Bronchial epithelial cell (primary cell): ENCODE data around the gene ALDH1L2. TPM values are rescaled to one million over a fixed set of nuclear protein-coding genes. Genes with fewer than 3 reads are reported as not detected.

ENCODE experiments used
- DNase-seq: peaks from one replicate; pipeline ENCODE4 v3.0.0-alpha.2; 2010; ENCODE audit warnings: low read depth
- FAIRE-seq: peaks from 2 replicates; lab custom pipeline; 2011; peaks lifted over from hg19 to GRCh38; lab: Jason Lieb, UNC
- H3K27me3 ChIP-seq: 2 replicates; pipeline ENCODE4 v1.5.1; 2011; ENCODE audit warnings: low read length; ENCODE audit not compliant: control insufficient read depth, insufficient read depth
- H3K36me3 ChIP-seq: 2 replicates; pipeline ENCODE4 v1.5.1; 2011; ENCODE audit warnings: low read length; ENCODE audit not compliant: control insufficient read depth, insufficient read depth
- H3K4me3 ChIP-seq: 2 replicates; pipeline ENCODE4 v1.5.1; 2011; ENCODE audit warnings: mild to moderate bottlenecking, low read depth, low read length, control low read depth
- total RNA-seq: library from RNA; depleted of rRNA; stranded (reverse); fragments of >200 nt; gene quantifications from 2 replicates; pipeline ENCODE4 v1.2.1, GENCODE V29; 2014
- TF ChIP-seq, protein P1 (sequence below): IDR thresholded peaks from 2 replicates; pipeline ENCODE4 v1.5.1; 2011; ENCODE audit warnings: mild to moderate bottlenecking, moderate library complexity, low read length, control low read depth, inconsistent platforms; ENCODE audit not compliant: insufficient read depth, severe bottlenecking

Gene ALDH1L2
- total RNA-seq, 1 donor from 2014 or later = 34.2 TPM

DNA sequence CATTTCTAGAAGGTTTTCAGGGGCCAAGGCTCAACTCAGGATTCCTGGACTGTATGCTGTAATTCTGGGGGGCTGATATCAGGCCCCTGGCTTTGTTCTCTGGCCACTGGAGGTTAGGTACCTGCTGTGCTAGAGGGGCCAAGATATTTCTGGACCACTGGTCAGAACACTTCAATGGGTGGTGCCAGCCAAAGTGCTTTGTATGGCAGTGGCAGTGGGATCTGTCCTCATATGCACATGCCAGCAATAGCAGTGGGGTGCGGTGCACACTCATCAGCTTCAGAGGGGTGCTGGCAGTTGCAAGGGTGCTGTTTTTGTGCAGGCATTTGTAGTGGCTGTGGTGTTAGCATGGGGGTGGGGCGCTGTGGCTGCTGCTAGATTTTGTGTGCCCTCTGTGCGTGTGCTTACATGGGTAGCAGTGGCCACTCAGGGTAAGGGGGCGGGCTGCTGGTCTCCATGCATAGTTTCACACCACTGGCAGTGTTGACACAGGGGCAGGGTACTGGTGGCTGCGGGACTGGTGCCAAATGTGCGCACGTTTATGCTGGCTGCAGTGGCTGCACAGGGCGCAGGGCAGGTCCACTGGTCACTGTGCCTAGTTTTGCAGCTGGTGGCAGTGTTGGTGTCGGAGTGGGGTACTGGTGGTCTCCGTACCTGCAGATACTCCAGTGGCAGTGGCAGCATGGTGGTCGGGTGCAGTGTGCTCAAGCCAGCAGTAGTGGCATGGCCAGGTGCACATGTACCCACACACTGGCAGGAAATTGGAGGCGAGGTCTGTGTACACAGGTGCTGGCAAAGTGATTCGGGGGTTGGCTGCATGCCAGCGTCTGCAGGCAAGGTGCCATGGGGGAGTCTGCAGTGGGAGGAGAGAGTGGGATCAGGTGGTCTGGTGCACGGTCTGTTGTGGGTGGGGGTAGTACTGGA lies 85.6 kb downstream of the ALDH1L2 start:
- peaks cover 6% of the 10 kb centered on the region for H3K36me3 ChIP-seq
- DNase-seq = no peak
- no peak for FAIRE-seq
- no peak overlapping the region for H3K4me3 ChIP-seq
- H3K27me3 ChIP-seq = no peaks in the 10 kb centered on the region
- TF ChIP-seq, protein P1, sequence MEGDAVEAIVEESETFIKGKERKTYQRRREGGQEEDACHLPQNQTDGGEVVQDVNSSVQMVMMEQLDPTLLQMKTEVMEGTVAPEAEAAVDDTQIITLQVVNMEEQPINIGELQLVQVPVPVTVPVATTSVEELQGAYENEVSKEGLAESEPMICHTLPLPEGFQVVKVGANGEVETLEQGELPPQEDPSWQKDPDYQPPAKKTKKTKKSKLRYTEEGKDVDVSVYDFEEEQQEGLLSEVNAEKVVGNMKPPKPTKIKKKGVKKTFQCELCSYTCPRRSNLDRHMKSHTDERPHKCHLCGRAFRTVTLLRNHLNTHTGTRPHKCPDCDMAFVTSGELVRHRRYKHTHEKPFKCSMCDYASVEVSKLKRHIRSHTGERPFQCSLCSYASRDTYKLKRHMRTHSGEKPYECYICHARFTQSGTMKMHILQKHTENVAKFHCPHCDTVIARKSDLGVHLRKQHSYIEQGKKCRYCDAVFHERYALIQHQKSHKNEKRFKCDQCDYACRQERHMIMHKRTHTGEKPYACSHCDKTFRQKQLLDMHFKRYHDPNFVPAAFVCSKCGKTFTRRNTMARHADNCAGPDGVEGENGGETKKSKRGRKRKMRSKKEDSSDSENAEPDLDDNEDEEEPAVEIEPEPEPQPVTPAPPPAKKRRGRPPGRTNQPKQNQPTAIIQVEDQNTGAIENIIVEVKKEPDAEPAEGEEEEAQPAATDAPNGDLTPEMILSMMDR = no peak

DNA sequence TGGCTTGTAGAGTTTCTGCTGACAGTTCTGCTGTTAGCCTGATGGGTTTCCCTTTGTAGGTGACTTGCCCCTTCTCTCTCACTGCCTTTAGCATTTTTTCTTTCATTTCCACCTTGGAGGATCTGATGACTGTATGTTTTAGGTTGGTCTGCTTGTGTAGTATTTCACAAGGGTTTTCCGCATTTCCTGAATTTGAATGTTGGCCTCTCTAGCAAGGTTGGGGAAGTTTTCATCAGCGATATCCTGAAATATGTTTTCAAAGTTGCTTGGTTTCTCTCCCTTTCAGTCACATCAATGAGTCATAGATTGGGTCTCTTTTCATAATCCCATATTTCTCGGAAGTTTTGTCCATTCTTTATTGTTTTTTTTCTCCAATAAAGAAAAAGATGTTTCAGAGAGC lies 86.7 kb downstream of the ALDH1L2 start:
- TF ChIP-seq, protein P1 = no peak
- Histone ChIP-seq H3K4me3 (no peak overlapping the region), H3K36me3 (peaks cover 8% of the 10 kb centered on the region), H3K27me3 (no peaks in the 10 kb centered on the region)
- FAIRE-seq (no peak), DNase-seq (no peak)

DNA sequence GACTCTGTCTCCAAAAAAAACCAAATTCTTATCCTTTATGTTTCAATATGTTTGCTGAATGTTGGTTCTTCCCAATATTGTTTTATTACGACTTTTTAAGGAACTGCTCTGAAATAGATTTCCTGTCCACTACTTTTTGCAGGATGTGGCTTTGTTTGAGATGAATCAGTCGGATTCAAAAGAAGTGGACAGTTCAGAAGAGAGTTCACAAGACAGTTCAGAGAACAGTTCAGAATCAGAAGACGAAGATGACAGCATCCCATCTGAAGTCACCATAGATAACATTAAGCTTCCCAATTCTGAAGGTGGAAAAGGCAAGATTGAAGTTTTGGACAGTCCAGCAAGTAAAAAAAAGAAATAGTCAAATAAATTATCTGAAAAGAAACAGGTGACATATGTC lies 89.9 kb downstream of the ALDH1L2 start:
- Histone ChIP-seq H3K4me3 (no peak overlapping the region), H3K36me3 (peaks cover 12% of the 10 kb centered on the region), H3K27me3 (no peaks in the 10 kb centered on the region)
- FAIRE-seq (no peak), DNase-seq (no peak)
- TF ChIP-seq, protein P1 = no peak

DNA sequence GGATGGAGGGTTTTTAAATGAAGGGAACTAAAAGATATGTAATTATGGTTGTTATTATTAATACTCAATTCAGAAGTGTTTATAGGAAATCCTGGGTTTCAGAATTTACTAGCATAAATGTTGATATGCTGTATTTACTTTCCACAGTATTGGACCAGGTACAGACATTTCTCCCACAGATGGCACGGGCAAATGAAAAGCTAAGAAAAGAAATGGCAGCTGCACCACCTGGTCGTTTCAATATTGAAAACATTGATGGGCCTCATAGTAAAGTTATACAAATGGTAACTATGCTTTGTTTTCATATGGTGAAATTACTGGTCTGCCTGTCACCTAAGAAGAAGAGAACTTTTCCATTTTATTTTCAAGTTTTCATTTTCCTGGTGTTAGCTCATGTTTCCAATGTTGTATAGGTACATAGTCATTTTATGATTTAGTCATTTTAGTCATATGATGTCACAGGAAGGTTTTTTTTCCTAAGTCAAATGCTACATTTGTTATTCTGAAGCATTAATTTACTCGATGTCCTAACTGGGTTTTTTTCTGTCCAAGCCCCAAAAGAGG lies 92.6 kb downstream of the ALDH1L2 start:
- Histone ChIP-seq H3K4me3 (no peak overlapping the region), H3K27me3 (no peaks in the 10 kb centered on the region), H3K36me3 (peaks cover 10% of the 10 kb centered on the region)
- DNase-seq (no peak), FAIRE-seq (no peak)
- TF ChIP-seq, protein P1 = no peak

DNA sequence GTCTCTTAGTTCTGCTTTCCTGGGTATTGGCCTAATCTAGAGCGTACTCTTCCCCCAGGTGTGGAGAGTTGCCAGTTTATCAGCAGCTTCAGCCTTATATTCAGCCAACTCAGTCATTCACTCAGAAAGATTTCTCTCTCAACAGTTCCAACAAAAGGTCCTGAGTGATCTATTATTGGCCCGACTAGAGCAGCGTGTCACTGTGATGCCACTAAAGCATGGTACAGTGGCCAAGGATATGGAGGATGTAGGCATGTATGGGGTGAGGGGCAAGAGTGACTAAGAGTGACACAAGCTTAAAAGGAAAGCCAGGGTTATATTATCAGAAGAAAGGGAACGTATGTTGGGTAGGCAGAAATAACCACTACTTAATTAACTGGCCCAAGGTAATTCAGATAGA lies 93.3 kb downstream of the ALDH1L2 start:
- TF ChIP-seq, protein P1 = no peak
- FAIRE-seq = no peak
- no peak overlapping the region for H3K4me3 ChIP-seq
- H3K27me3 ChIP-seq = no peaks in the 10 kb centered on the region
- no peak for DNase-seq
- peaks cover 10% of the 10 kb centered on the region for H3K36me3 ChIP-seq
